Skeletal muscle tissue (tissue), 4 donors: ENCODE measurements around the gene FUBP3. TPM values are rescaled to one million over a fixed set of nuclear protein-coding genes. Genes with fewer than 3 reads are reported as not detected.

Experiments
- H3K27ac ChIP-seq: one replicate; pipeline ENCODE4 v1.7.0; 2013; ENCODE audit warnings: mild to moderate bottlenecking, low read depth, low read length, inconsistent platforms
- H3K27me3 ChIP-seq, 3 donors: one replicate each; pipeline ENCODE4 v1.7.0; 2013; ENCODE audit warnings: low read length in 3 of 3; ENCODE audit not compliant: control insufficient read depth in 3 of 3, insufficient read depth in 3 of 3
- H3K36me3 ChIP-seq, 3 donors: one replicate each; pipeline ENCODE4 v1.7.0; 2013; ENCODE audit warnings: low read length in 3 of 3; ENCODE audit not compliant: control insufficient read depth in 3 of 3, insufficient read depth in 3 of 3
- H3K4me1 ChIP-seq, 3 donors: one replicate each; pipeline ENCODE4 v1.7.0; 2013; ENCODE audit warnings: low read length in 3 of 3, mild to moderate bottlenecking in 3 of 3; ENCODE audit not compliant: control insufficient read depth in 3 of 3, insufficient read depth in 3 of 3
- H3K4me3 ChIP-seq, 3 donors: one replicate each; pipeline ENCODE4 v1.7.0; 2013; ENCODE audit warnings: low read length in 3 of 3
- H3K9ac ChIP-seq, 3 donors: one replicate each; pipeline ENCODE4 v1.7.0; 2013; ENCODE audit warnings: low read length in 3 of 3, mild to moderate bottlenecking in 3 of 3, moderate library complexity in 2 of 3, low read depth in 1 of 3
- H3K9me3 ChIP-seq, 3 donors: one replicate each; pipeline ENCODE4 v1.7.0; 2013; ENCODE audit warnings: low read length in 3 of 3; ENCODE audit not compliant: control insufficient read depth in 3 of 3
- total RNA-seq: library from RNA; depleted of rRNA; stranded (reverse); fragments of >200 nt; gene quantifications from one replicate; pipeline ENCODE4 v1.2.3, GENCODE V29; 2014
- donor health status: Osteomylitis.

The FUBP3 gene
- total RNA-seq, 1 donor from 2014 or later: 18.8 TPM

- Histone ChIP-seq H3K9me3 (no peaks in the 10 kb centered on the region), H3K9ac (no peak overlapping the region), H3K36me3 (peaks cover 25 to 28% (median 27%) of the 10 kb centered on the region in 3 donors), H3K4me3 (no peak overlapping the region), H3K27me3 (no peaks in the 10 kb centered on the region), H3K27ac (no peak overlapping the region), H3K4me1 (no peaks in the 10 kb centered on the region)
Measured at GRCh38 chr9:130639124-130639765, 59.9 kb downstream of the FUBP3 start.

DNA sequence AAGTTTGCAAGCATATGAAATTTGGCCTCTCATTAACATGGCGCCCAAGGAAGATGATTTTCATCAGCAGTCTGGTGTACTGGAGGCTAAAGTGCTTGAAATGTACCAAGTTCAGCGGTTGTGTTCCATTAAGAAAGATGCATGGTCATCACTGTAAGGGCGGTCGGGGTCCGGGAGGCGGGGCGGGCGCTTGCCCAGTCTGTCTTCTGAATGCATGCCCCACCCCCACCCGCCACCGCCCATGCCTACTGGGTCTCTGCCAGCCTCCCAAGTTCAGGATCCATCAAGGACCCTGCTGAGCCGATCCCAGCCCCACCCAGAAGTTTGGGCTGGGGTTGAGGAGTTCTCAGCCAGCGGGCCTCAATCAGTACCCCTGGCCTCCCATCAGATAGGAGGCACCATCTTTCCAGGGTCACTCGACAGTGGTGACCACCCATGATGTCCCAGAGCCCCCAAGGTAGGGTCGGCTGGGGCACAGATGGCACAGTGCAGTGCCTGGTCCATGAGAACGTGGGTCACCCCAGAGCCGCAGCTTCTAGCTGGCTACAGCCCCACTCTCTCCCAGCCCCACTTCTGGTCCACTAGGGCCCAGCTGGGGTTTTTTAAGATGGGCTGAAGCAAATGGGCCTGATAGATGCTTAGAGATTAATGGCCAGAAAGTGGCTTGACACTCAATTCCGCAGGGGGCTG lies 60.6 kb downstream of the FUBP3 start:
- no peaks in the 10 kb centered on the region for H3K9me3 ChIP-seq
- no peak overlapping the region for H3K9ac ChIP-seq
- H3K27ac ChIP-seq: no peak overlapping the region
- H3K36me3 ChIP-seq: peaks cover 18 to 21% (median 21%) of the 10 kb centered on the region in 3 donors
- no peaks in the 10 kb centered on the region for H3K4me1 ChIP-seq
- no peak overlapping the region for H3K4me3 ChIP-seq
- no peaks in the 10 kb centered on the region for H3K27me3 ChIP-seq

DNA sequence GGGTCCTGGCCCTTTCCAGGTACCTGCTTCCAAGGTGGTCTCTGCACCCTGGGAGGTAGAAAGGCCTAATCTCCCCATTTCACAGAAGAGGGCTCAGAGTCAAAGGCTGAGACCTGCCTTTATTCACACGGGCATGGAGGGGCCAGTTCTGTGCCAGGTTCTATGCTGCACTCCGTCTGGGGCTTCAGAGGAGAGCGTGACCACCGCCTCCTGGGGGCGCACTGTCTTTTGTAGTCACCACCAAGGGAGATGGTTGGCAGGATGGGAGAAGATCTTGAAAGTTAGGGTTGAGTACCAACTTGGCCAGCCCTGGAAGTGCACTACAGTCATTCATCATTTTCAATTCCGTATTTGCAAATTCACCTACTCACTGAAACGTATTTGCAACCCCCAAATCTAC lies 61.3 kb downstream of the FUBP3 start:
- Histone ChIP-seq H3K9ac (no peak overlapping the region), H3K27ac (no peak overlapping the region), H3K36me3 (peaks cover 13 to 20% (median 16%) of the 10 kb centered on the region in 3 donors)

DNA sequence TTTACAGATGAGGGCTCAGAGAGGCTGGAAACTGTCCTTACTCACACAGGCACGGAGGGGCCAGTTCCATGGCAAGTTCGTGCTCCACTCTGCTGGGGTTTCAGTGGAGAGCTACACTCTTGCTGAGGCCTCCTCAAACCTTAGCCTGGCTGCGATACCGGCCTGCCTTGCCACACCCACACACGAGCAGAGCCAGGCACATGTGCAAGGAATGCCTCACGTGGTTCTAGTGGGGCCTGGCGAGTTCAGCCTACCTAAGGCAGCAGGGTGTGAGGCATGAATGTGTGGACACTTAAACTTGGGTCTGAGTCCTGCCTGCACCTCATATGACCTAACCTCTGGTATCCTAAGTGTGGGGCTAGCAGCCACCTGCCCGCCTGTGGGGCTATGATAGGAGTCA lies 63.5 kb downstream of the FUBP3 start:
- Histone ChIP-seq H3K9me3 (no peaks in the 10 kb centered on the region), H3K4me1 (no peaks in the 10 kb centered on the region), H3K27ac (no peak overlapping the region), H3K4me3 (no peak overlapping the region), H3K36me3 (peaks cover 0 to 6% (median 6%) of the 10 kb centered on the region in 3 donors), H3K27me3 (no peaks in the 10 kb centered on the region), H3K9ac (no peak overlapping the region)

More for the DNA sequence above, 61.3 kb downstream of the FUBP3 start:
- no peak overlapping the region for H3K4me3 ChIP-seq
- no peaks in the 10 kb centered on the region for H3K9me3 ChIP-seq
- no peaks in the 10 kb centered on the region for H3K27me3 ChIP-seq
- H3K4me1 ChIP-seq: no peaks in the 10 kb centered on the region

DNA sequence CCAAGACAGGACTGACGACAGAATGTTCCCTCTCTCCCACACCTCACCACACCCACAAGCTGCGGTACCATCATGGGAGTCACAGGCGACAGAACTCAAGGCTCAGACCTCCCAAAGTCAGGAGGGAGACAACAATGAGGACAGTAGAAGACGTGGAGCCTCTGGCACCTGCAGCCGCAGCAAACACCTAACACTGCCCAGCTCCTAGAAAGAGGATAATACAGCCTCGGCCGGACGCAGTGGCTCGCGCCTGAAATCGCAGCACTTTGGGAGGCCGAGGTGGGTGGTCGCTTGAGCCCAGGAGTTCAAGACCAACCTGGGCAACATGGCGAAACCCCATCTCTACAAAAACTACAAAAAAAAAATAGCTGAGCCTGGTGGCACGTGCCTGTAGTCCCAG lies 71.8 kb downstream of the FUBP3 start:
- Histone ChIP-seq H3K4me1 (no peaks in the 10 kb centered on the region), H3K36me3 (no peaks in the 10 kb centered on the region), H3K9me3 (no peaks in the 10 kb centered on the region), H3K27me3 (peaks cover 4 to 26% (median 16%) of the 10 kb centered on the region in 3 donors), H3K4me3 (no peak overlapping the region), H3K9ac (no peak overlapping the region), H3K27ac (no peak overlapping the region)

GRCh38 chr9:130651752-130652151 lies 72.4 kb downstream of the FUBP3 start:
- Histone ChIP-seq H3K9ac (no peak overlapping the region), H3K27ac (no peak overlapping the region), H3K36me3 (no peaks in the 10 kb centered on the region), H3K4me1 (no peaks in the 10 kb centered on the region), H3K4me3 (no peak overlapping the region), H3K27me3 (peaks cover 10 to 31% (median 20%) of the 10 kb centered on the region in 3 donors), H3K9me3 (no peaks in the 10 kb centered on the region)

- H3K27me3 ChIP-seq: peaks cover 35 to 53% (median 44%) of the 10 kb centered on the region in 3 donors
- no peaks in the 10 kb centered on the region for H3K36me3 ChIP-seq
- H3K27ac ChIP-seq: no peak overlapping the region
- H3K9ac ChIP-seq: no peak overlapping the region
- no peak overlapping the region for H3K4me3 ChIP-seq
- no peaks in the 10 kb centered on the region for H3K9me3 ChIP-seq
- H3K4me1 ChIP-seq: no peaks in the 10 kb centered on the region
Measured at GRCh38 chr9:130654879-130655278, 75.5 kb downstream of the FUBP3 start.

DNA sequence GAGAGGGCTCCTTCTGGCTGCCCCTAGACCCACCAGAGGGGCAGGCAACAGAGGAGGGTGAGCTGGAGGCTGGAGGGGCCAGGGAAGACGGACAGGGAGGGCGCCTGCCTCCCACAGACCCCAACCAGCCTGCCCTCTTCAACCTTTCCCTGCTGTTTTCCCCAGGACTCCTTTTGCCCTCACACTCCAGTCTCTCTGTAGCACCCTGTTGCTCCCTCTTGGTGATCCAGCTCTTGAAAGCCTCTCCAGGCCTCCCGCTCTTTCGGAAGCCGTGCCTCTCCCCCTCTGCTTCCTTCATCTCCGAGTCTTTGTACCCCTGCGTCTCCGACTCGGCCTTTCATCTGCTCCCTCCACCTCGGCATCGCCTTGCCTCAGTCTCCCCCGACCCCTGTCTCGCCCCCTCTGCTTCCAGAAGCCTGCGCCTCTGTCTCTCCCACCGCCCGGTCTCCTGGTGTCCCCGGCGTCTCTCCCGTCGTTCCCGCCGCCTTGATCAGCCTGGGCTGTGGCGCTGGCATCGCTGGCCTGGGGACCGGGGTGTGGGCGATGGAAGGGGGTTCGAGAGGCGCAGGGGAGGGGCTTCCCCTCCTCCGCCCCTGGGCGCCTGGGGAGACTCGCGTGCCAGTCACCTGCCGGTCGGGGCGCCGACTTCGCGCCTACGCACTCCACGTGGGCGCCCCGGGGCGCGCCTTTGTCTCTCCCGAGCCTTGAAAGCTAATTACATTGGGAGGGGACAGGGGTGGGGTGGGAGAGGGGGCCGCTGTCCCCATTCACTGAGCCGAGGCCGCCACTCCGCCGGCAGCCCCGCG lies 79.7 kb downstream of the FUBP3 start:
- Histone ChIP-seq H3K27ac (no peak overlapping the region), H3K4me3 (no peak overlapping the region), H3K36me3 (no peaks in the 10 kb centered on the region), H3K9me3 (no peaks in the 10 kb centered on the region), H3K9ac (no peak overlapping the region), H3K4me1 (peaks cover 5 to 21% (median 20%) of the 10 kb centered on the region in 3 donors), H3K27me3 (peaks cover 67 to 84% (median 76%) of the 10 kb centered on the region in 3 donors)

DNA sequence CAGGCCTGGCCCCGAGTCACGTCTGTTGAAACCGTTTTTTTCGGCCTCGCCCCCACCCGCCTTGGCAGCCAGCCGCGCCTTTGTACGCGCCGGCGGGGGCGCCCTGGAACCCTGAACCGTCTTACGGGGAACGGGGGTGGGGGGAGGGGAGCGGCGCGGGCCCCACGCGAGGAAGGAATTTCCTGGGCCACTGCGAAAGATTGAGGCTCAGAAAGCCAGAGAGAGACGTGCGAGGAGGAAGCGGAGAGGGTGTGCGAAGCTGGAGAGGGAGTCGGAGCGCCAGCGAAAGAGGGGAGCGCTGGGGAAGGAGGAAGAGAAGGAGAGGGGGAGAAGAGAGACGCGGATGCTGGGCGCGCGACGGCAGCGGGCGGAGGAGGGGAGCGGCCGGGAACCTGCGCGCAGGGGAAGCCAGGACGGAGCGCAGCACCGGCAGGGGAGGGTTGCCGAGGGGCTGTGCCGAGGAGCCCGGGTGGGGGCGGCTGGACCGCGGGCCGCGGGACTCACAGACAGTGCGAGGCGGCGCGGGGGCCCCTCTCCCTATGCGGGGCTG lies 80.4 kb downstream of the FUBP3 start:
- H3K4me3 ChIP-seq: peak overlapping the region in 1 of 3 donors; percentile 29
- peaks cover 73 to 89% (median 81%) of the 10 kb centered on the region in 3 donors for H3K27me3 ChIP-seq
- no peak overlapping the region for H3K27ac ChIP-seq
- H3K36me3 ChIP-seq: no peaks in the 10 kb centered on the region
- H3K9me3 ChIP-seq: no peaks in the 10 kb centered on the region
- peaks cover 5 to 24% (median 23%) of the 10 kb centered on the region in 3 donors for H3K4me1 ChIP-seq
- H3K9ac ChIP-seq: no peak overlapping the region
